ENCODE measurements around the gene ZNF8.

ZNF8 gene

GRCh38 chr19:58326914-58327726 lies 48.4 kb downstream of the ZNF8 start, which contains the start of gene ZSCAN22:
ZSCAN22 (plus strand) TSS chr19:58326994; CDS start chr19:58334803, 7,809 bp downstream.
- no peak for TF ChIP-seq CTCF (conservative IDR thresholded peaks at IDR 0.05)
- peak within 1 kb of the TSS; percentile 87 for H3K27ac ChIP-seq

- H3K27ac ChIP-seq = peak overlapping the region; percentile 87
- TF ChIP-seq CTCF (conservative IDR thresholded peaks at IDR 0.05) = no peak
Measured at GRCh38 chr19:58328999-58329398, 50.2 kb downstream of the ZNF8 start.

GRCh38 chr19:58330458-58330857 lies 51.7 kb downstream of the ZNF8 start:
- TF ChIP-seq CTCF (conservative IDR thresholded peaks at IDR 0.05) = no peak

GRCh38 chr19:58332697-58333096 lies 53.9 kb downstream of the ZNF8 start:
- no peak for TF ChIP-seq CTCF (conservative IDR thresholded peaks at IDR 0.05)
- H3K27ac ChIP-seq = no peak overlapping the region

More at GRCh38 chr19:58330458-58330857, 51.7 kb downstream of the ZNF8 start:
- no peak overlapping the region for H3K27ac ChIP-seq

GRCh38 chr19:58334691-58335249 lies 56.0 kb downstream of the ZNF8 start:
- no peak for TF ChIP-seq CTCF (conservative IDR thresholded peaks at IDR 0.05)
- no peak overlapping the region for H3K27ac ChIP-seq

- no peak for TF ChIP-seq CTCF (conservative IDR thresholded peaks at IDR 0.05)
- H3K27ac ChIP-seq = no peak overlapping the region
Measured at GRCh38 chr19:58335630-58336029, 56.9 kb downstream of the ZNF8 start.

GRCh38 chr19:58336216-58336615 lies 57.5 kb downstream of the ZNF8 start:
- H3K27ac ChIP-seq = no peak overlapping the region
- TF ChIP-seq CTCF (conservative IDR thresholded peaks at IDR 0.05) = no peak
